B cell (primary cell): ENCODE data around the gene DNTT. TPM values are rescaled to one million over a fixed set of nuclear protein-coding genes. Genes with fewer than 3 reads are reported as not detected.

Source experiments
- ATAC-seq: fragments of 200-7000 bp; cut with Tn5 transposase; one replicate; pipeline ENCODE4 v1.10.0; 2021; ENCODE audit warnings: low read depth, mild to moderate bottlenecking, moderate number of reproducible peaks, moderate library complexity
- CTCF ChIA-PET: fragments of 350-600 bp; sonication (Branson Sonifier 250); formaldehyde crosslinking; loops from one replicate; lab custom pipeline; 2021; ENCODE audit warnings: antibody characterized with exemption, inconsistent platforms; lab: Charles Lee
- POLR2A ChIA-PET: fragments of 350-600 bp; sonication (Branson Sonifier 250); formaldehyde crosslinking; loops from one replicate; lab custom pipeline; 2021; ENCODE audit warnings: antibody characterized with exemption; lab: Charles Lee
- DNase-seq: peaks from one replicate; pipeline ENCODE4 v3.0.0; 2013
- H2AFZ ChIP-seq: 2 replicates; pipeline ENCODE4 v1.6.1; 2012; ENCODE audit warnings: mild to moderate bottlenecking, low read depth, low read length; ENCODE audit not compliant: insufficient read depth, poor library complexity, severe bottlenecking
- H3K27ac ChIP-seq, 2 donors: 1 replicate in 1 of 2; 2 replicates in 1 of 2; pipeline ENCODE4 v1.5.1; 2012 to 2013; ENCODE audit warnings: low read length in 2 of 2, mild to moderate bottlenecking in 2 of 2, moderate library complexity in 1 of 2
- H3K27me3 ChIP-seq, 4 experiments: fragments of 200-600 bp in 1 of 4; sonication (generic) in 1 of 4; replicated peaks in 1 of 4; 1 replicate in 2 of 4; 2 replicates in 2 of 4; pipeline versions ENCODE4 v1.6.1 to v1.7.0; 2013 to 2016; ENCODE audit warnings: low read length in 3 of 4, mild to moderate bottlenecking in 2 of 4, mixed read lengths in 1 of 4, moderate library complexity in 1 of 4; ENCODE audit not compliant: insufficient read depth in 4 of 4, control insufficient read depth in 3 of 4; ENCODE audit errors: control extremely low read depth in 1 of 4
- H3K36me3 ChIP-seq, 2 experiments: replicated peaks in 1 of 2; 1 replicate in 1 of 2; 2 replicates in 1 of 2; pipeline versions ENCODE4 v1.6.1 to v1.7.1; 2013; ENCODE audit warnings: low read length in 1 of 2; ENCODE audit not compliant: insufficient read depth in 2 of 2, control insufficient read depth in 1 of 2; ENCODE audit errors: control extremely low read depth in 1 of 2, extremely low read depth in 1 of 2
- H3K4me1 ChIP-seq, 2 donors: fragments of 200-600 bp in 1 of 2; sonication (generic) in 1 of 2; 1 replicate in 1 of 2; 2 replicates in 1 of 2; pipeline versions ENCODE4 v1.5.1 to v1.6.1; 2013 to 2017; ENCODE audit warnings: low read length in 2 of 2; ENCODE audit not compliant: control insufficient read depth in 2 of 2, insufficient read depth in 2 of 2
- H3K4me2 ChIP-seq: replicated peaks from 2 replicates; pipeline ENCODE3; 2012; ENCODE audit warnings: mild to moderate bottlenecking, low read depth, low read length; ENCODE audit not compliant: poor library complexity, severe bottlenecking
- H3K4me3 ChIP-seq, 5 experiments: fragments of 200-600 bp in 1 of 5; sonication (generic) in 1 of 5; 1 replicate in 3 of 5; 2 replicates in 2 of 5; pipeline versions ENCODE4 v1.5.1 to v1.7.0; 2011 to 2016; ENCODE audit warnings: low read length in 4 of 5, mild to moderate bottlenecking in 4 of 5, low read depth in 2 of 5, control low read depth in 1 of 5, moderate library complexity in 1 of 5; ENCODE audit not compliant: insufficient read depth in 1 of 5; ENCODE audit errors: control extremely low read depth in 1 of 5, extremely low read depth in 1 of 5
- H3K79me2 ChIP-seq: fragments of 200-600 bp; sonication (generic); one replicate; pipeline ENCODE4 v1.6.0; 2016; ENCODE audit warnings: low read length; ENCODE audit not compliant: control insufficient read depth, insufficient read depth
- H3K9ac ChIP-seq: fragments of 200-600 bp; sonication (generic); 2 replicates; pipeline ENCODE4 v1.6.1; 2017; ENCODE audit warnings: mild to moderate bottlenecking, low read length, moderate library complexity
- H3K9me3 ChIP-seq, 3 donors: one replicate each; pipeline versions ENCODE4 v1.6.1 to v1.7.1; 2013; ENCODE audit warnings: low read length in 2 of 3; ENCODE audit not compliant: control insufficient read depth in 2 of 3, insufficient read depth in 1 of 3; ENCODE audit errors: control extremely low read depth in 1 of 3
- H4K20me1 ChIP-seq: 2 replicates; pipeline ENCODE4 v1.6.0; 2012; ENCODE audit warnings: mild to moderate bottlenecking, low read length; ENCODE audit not compliant: insufficient read depth, control insufficient read depth, poor library complexity, severe bottlenecking
- H3K27ac Mint-ChIP-seq: one replicate; pipeline ENCODE4 v1.8.0; 2021; ENCODE audit warnings: mixed read lengths
- H3K27me3 Mint-ChIP-seq: one replicate; pipeline ENCODE4 v1.8.0; 2021; ENCODE audit warnings: mixed read lengths
- H3K4me1 Mint-ChIP-seq: one replicate; pipeline ENCODE4 v1.8.0; 2021; ENCODE audit warnings: mixed read lengths
- H3K4me3 Mint-ChIP-seq: one replicate; pipeline ENCODE4 v1.8.0; 2021; ENCODE audit warnings: mixed read lengths
- H3K9me3 Mint-ChIP-seq: one replicate; pipeline ENCODE4 v1.8.0; 2022; ENCODE audit warnings: mixed read lengths; ENCODE audit not compliant: insufficient read depth
- EZH2 ChIP-seq: IDR thresholded peaks from 2 replicates; pipeline ENCODE4 v1.6.1; 2012; ENCODE audit warnings: borderline replicate concordance, low read depth, mild to moderate bottlenecking, moderate library complexity, low read length; ENCODE audit not compliant: insufficient read depth, poor library complexity, severe bottlenecking
- WGBS: methylation state at CpG from one replicate; pipeline ENCODE4 v1.1.5; 2013; ENCODE audit warnings: missing lambda C conversion rate; ENCODE audit not compliant: insufficient coverage; 5-methylcytosine and 5-hydroxymethylcytosine counted together
- intact Hi-C: fragments of 100-400 bp; cut with micrococcal nuclease; formaldehyde crosslinking; loops from one replicate; pipeline ENCODE4 v1.10.0; 2022
- polyA plus RNA-seq: library from polyadenylated mRNA; depleted of rRNA; stranded (reverse); fragments of >200 nt; gene quantifications from 2 replicates; pipeline ENCODE4 v1.2.3, GENCODE V29; 2012
- total RNA-seq, 2 donors: library from RNA; stranded (reverse); fragments of 120-200 nt in 1 of 2; gene quantifications; 1 replicate in 1 of 2; 2 replicates in 1 of 2; pipeline versions ENCODE4 v1.2.3 to v1.2.4, GENCODE V29; 2013 to 2022
- TF ChIP-seq, protein P1 (sequence below): fragments of 200-600 bp; IDR thresholded peaks from one replicate; pipeline ENCODE4 v1.8.0; 2022; ENCODE audit warnings: antibody characterized with exemption, mild to moderate bottlenecking

DNTT gene
- total and polyA plus RNA-seq, 2 donors (not counting 1 experiment from before 2014, with no cell fraction given) = not detected

DNA sequence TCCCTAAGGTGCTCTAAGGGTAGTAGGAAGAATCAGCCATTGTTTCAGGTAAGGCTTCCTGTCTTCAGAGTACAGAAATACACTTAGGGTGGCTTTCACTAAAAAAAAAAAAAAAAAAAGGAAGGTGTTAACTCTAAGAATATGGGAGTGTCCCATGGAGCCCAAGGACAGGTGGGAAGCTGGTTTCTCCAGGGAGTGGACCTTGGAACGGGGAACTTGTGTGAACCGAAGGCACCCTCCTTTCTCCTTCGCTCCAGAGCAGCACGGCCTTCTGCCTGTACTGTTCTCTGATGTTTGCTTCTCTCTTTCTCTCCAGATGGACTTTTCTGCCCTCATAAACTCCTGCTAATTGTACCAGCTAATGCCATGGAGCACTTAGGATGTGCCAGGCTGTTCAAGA is 48.3 kb downstream of the DNTT start:
- H3K4me2 ChIP-seq = no peak overlapping the region
- Mint-ChIP-seq H3K27me3 (peaks cover 31% of the 10 kb centered on the region), H3K4me1 (no peaks in the 10 kb centered on the region), H3K27ac (no peak overlapping the region), H3K9me3 (no peaks in the 10 kb centered on the region), H3K4me3 (no peak overlapping the region)
- H2AFZ ChIP-seq = no peak overlapping the region
- H3K79me2 ChIP-seq = no peaks in the 10 kb centered on the region
- no peak for DNase-seq
- ChIA-PET POLR2A (no interaction called here), CTCF (interaction anchor here (0.9 kb wide), 1 partner anchor 15 kb away, joined by 3 read pairs; no protein-coding TSS in a partner anchor)
- intact Hi-C loops = no loop called here
- H3K36me3 ChIP-seq = no peaks in the 10 kb centered on the region
- WGBS = 75% methylated on average over 4 of the region's 4 CpGs
- no peaks in the 10 kb centered on the region for H4K20me1 ChIP-seq
- H3K27me3 ChIP-seq = peaks cover 0 to 4% (median 3%) of the 10 kb centered on the region in 4 experiments
- H3K27ac ChIP-seq = no peak overlapping the region
- no peaks in the 10 kb centered on the region for H3K4me1 ChIP-seq
- H3K4me3 ChIP-seq = no peak overlapping the region
- TF ChIP-seq, protein P1, sequence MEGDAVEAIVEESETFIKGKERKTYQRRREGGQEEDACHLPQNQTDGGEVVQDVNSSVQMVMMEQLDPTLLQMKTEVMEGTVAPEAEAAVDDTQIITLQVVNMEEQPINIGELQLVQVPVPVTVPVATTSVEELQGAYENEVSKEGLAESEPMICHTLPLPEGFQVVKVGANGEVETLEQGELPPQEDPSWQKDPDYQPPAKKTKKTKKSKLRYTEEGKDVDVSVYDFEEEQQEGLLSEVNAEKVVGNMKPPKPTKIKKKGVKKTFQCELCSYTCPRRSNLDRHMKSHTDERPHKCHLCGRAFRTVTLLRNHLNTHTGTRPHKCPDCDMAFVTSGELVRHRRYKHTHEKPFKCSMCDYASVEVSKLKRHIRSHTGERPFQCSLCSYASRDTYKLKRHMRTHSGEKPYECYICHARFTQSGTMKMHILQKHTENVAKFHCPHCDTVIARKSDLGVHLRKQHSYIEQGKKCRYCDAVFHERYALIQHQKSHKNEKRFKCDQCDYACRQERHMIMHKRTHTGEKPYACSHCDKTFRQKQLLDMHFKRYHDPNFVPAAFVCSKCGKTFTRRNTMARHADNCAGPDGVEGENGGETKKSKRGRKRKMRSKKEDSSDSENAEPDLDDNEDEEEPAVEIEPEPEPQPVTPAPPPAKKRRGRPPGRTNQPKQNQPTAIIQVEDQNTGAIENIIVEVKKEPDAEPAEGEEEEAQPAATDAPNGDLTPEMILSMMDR = no peak
- TF ChIP-seq EZH2 = no peak
- H3K9me3 ChIP-seq = peaks cover 0 to under 1% (median 0%) of the 10 kb centered on the region in 3 donors
- H3K9ac ChIP-seq = no peak overlapping the region
- ATAC-seq = no peak

DNA sequence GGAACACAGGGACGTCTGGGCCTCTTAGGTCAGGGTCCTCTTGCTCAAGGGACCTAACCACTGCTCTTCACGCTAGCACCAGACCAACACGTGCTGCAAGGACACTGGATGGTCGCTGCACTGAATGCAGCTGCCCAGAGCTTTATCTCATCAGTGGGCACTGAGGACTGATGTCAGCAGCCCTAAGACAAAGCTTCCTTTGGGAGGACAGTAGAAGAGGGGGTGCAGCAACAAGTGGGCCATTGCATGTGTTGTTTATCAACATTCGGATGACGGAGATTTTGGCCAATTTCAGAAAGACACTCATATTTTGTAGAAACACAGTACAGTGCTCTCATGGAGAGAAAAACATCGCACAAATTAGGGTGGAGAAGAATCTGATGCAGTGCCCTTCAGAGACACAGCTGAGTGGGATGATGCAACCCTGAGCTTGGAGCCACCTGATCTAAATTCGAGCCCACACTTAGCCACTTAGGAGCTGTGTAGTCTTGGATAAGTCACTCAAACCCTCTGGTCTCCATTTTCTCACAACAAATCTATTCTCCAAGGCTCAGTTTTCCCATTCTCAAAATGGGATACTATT is 52.9 kb downstream of the DNTT start:
- intact Hi-C loops = no loop called here

More for the DNA sequence above, 52.9 kb downstream of the DNTT start:
- no peak overlapping the region for H3K4me3 ChIP-seq
- H2AFZ ChIP-seq = no peak overlapping the region
- no peaks in the 10 kb centered on the region for H3K4me1 ChIP-seq
- WGBS = 73% methylated on average over 6 of the region's 8 CpGs
- H3K9me3 ChIP-seq = no peaks in the 10 kb centered on the region
- no peak overlapping the region for H3K27ac ChIP-seq
- H3K27me3 ChIP-seq = peaks cover 0 to 10% (median 1%) of the 10 kb centered on the region in 4 experiments
- H4K20me1 ChIP-seq = no peaks in the 10 kb centered on the region
- no peaks in the 10 kb centered on the region for H3K36me3 ChIP-seq
- Mint-ChIP-seq H3K4me3 (no peak overlapping the region), H3K27ac (no peak overlapping the region), H3K9me3 (no peaks in the 10 kb centered on the region), H3K4me1 (no peaks in the 10 kb centered on the region), H3K27me3 (peaks cover 24% of the 10 kb centered on the region)
- POLR2A ChIA-PET = no interaction called here
- DNase-seq = no peak
- CTCF ChIA-PET = interaction anchor here (1.8 kb wide), 1 partner anchor 128 kb away, joined by 6 read pairs; no protein-coding TSS in a partner anchor
- no peak overlapping the region for H3K9ac ChIP-seq
- no peaks in the 10 kb centered on the region for H3K79me2 ChIP-seq
- no peak overlapping the region for H3K4me2 ChIP-seq
- ATAC-seq = no peak
- TF ChIP-seq, protein P1 = no peak
- no peak for TF ChIP-seq EZH2
